Measurements from ENCODE around the gene MAPK11.
A peak's percentile ranks its signal among the peaks of the same experiment; 100 is the strongest.

MAPK11 gene

DNA sequence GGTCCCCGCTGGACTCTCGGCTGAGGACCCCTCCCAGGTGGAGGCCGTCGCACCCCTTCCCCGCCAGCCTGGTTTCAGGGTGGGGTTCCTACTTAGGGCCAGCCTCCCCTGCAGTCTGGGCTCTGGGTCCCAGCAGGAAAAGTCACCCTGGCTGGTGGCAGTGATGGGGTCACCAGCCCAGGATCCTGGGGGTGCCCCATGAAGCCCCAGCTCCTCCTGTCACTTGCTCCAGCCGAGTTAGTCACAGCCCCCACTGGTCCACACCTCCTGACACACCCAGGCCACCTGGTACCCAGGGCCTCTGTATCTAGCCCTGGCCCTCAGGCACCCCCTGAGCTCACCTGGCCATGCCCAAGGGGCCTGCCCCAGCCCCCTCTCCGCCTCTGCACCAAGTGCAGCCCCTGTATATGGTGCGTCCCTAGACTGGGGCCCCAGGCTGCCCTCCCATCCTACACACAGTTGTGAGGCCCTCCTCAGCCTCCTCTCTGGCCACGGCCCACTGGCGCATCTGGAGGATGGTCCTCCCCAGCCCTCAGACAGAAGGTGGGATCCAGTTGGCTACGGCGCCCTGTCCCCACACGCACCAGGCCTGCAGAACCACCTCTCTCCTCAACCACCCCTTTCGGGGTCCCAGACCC, 30.6 kb upstream of the MAPK11 start:
- peak overlapping the region in 1 of 2 donors; percentile 3 for H3K4me3 ChIP-seq (replicated peaks in 1 of 2; ENCODE audit: low read depth in 2 of 2, low read length in 2 of 2)
- TF ChIP-seq, protein P1, sequence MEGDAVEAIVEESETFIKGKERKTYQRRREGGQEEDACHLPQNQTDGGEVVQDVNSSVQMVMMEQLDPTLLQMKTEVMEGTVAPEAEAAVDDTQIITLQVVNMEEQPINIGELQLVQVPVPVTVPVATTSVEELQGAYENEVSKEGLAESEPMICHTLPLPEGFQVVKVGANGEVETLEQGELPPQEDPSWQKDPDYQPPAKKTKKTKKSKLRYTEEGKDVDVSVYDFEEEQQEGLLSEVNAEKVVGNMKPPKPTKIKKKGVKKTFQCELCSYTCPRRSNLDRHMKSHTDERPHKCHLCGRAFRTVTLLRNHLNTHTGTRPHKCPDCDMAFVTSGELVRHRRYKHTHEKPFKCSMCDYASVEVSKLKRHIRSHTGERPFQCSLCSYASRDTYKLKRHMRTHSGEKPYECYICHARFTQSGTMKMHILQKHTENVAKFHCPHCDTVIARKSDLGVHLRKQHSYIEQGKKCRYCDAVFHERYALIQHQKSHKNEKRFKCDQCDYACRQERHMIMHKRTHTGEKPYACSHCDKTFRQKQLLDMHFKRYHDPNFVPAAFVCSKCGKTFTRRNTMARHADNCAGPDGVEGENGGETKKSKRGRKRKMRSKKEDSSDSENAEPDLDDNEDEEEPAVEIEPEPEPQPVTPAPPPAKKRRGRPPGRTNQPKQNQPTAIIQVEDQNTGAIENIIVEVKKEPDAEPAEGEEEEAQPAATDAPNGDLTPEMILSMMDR (IDR thresholded peaks at IDR 0.05; ENCODE audit: low read depth, low read length): no peak
- DNase-seq (ENCODE audit: low read depth in 2 of 2): no peak

DNA sequence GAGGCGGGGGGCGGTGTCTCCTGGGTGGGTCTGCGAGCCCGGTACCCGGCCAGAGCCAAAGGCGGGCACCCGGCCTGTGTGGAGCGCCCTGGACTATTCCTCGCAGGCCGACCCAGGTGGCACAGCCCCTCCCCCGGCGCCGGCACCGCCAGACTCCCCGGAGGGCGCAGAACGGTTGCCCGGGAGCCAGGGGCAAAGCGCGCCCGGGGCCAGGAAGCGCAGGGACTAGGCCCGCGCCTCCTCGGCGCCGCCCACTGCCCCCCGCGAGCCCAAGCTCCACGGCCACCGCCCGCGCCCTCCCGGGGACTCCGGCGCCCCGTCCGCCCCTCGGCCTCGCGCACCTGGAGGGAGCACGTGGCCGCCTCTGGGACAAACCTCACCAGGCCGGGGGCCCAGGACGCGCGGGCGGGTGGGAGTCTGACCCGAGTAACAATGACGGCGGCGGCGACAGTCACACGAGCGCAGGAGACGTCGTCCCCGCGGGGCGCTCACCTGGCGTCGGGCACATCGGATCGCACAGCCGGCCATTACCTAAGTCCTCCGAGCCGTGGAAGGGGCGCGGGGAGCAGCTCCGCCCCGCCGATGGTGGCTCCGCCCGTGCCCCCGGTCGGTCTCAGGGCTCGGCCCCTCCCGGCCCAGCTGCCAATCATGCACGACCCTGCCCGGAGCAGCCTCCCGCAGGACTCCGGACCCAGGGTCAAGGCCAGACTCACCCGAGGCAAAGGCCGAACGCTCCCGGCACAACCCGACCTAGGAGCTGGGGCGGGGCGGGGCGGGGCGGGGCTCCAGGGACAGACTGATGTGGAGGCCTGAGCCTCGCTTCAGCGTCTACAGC, 29.8 kb upstream of the MAPK11 start:
- DNase-seq (ENCODE audit: low read depth in 2 of 2): no peak
- TF ChIP-seq, protein P1 (IDR thresholded peaks at IDR 0.05; ENCODE audit: low read depth, low read length): no peak
- no peak overlapping the region for H3K4me3 ChIP-seq (replicated peaks in 1 of 2; ENCODE audit: low read depth in 2 of 2, low read length in 2 of 2)

- TF ChIP-seq, protein P1 (IDR thresholded peaks at IDR 0.05; ENCODE audit: low read depth, low read length): no peak
- H3K4me3 ChIP-seq (replicated peaks in 1 of 2; ENCODE audit: low read depth in 2 of 2, low read length in 2 of 2): no peak overlapping the region
- no peak for DNase-seq (ENCODE audit: low read depth in 2 of 2)
Measured at GRCh38 chr22:50298937-50299784, 29.0 kb upstream of the MAPK11 start.

GRCh38 chr22:50298266-50298637, 28.1 kb upstream of the MAPK11 start:
- TF ChIP-seq, protein P1 (IDR thresholded peaks at IDR 0.05; ENCODE audit: low read depth, low read length): no peak
- no peak for DNase-seq (ENCODE audit: low read depth in 2 of 2)
- no peak overlapping the region for H3K4me3 ChIP-seq (replicated peaks in 1 of 2; ENCODE audit: low read depth in 2 of 2, low read length in 2 of 2)

DNA sequence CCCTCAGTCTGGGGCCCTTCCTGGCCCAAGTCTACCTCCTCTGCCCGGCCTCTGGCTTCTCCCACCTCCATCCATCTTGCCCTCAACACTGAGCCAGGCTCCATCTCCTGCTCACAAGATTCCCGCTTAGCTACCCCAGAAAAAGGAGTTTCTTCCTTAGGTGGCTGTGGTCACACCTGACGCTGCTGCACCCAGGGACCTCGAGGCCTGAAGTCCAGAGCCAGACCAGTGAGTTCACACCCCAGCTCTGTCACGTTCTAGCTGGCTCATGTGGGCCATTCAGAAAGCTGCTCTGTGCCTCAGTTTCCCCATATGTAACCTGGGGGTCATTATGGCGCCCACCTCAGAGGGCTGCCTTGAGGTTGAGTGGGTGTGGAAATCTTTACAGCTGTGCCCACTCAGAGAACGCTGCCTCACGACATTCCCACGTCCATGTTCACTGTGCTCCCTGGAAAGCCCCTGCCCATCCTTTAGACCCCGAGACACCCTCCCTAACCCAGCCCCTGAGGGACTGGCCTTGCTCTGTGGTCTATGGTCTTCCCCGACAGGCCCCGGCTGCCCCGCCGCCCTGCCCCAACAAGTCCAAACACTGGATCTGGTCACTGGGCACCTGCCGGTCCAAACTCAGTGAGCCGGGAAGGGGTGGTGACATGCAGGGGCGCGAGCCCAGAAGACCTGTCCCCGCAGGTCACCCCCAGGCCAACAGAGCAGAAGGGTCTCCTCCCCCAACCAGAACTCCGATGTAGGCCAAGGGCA, 27.5 kb upstream of the MAPK11 start:
- TF ChIP-seq, protein P1 (IDR thresholded peaks at IDR 0.05; ENCODE audit: low read depth, low read length): no peak
- H3K4me3 ChIP-seq (replicated peaks in 1 of 2; ENCODE audit: low read depth in 2 of 2, low read length in 2 of 2): no peak overlapping the region
- no peak for DNase-seq (ENCODE audit: low read depth in 2 of 2)
